DND-41 (cell line): ENCODE data around the gene PLEKHJ1.

Experiments
- ATAC-seq: fragments of 200-7000 bp; cut with Tn5 transposase; 3 replicates; pipeline ENCODE4 v1.9.1; 2021; ENCODE audit warnings: low read depth; ENCODE audit not compliant: insufficient read depth
- DNase-seq: peaks from one replicate; pipeline ENCODE4 v3.0.0-alpha.2; 2020
- H2AFZ ChIP-seq: 2 replicates; pipeline ENCODE4 v1.6.0; 2012; ENCODE audit warnings: low read depth, low read length
- H3K27ac ChIP-seq: 2 replicates; pipeline ENCODE4 v1.5.1; 2012; ENCODE audit warnings: low read length, inconsistent platforms
- H3K27me3 ChIP-seq: fragments of 200-600 bp; sonication (generic); 2 replicates; pipeline ENCODE4 v1.6.0; 2012; ENCODE audit warnings: low read length, mild to moderate bottlenecking, inconsistent platforms; ENCODE audit not compliant: insufficient read depth, poor library complexity
- H3K36me3 ChIP-seq: 2 replicates; pipeline ENCODE4 v1.5.1; 2012; ENCODE audit warnings: low read length, inconsistent platforms; ENCODE audit not compliant: insufficient read depth
- H3K4me1 ChIP-seq: 2 replicates; pipeline ENCODE4 v1.5.1; 2012; ENCODE audit warnings: mild to moderate bottlenecking, low read length; ENCODE audit not compliant: insufficient read depth
- H3K4me2 ChIP-seq: 2 replicates; pipeline ENCODE4 v1.6.0; 2012; ENCODE audit warnings: mild to moderate bottlenecking, moderate library complexity, low read length, inconsistent platforms; ENCODE audit not compliant: insufficient read depth
- H3K4me3 ChIP-seq, 2 experiments: fragments of 200-600 bp in 1 of 2; shearing (Covaris generic) in 1 of 2; 2 replicates each; pipeline ENCODE4 v1.5.1; 2012 to 2016; ENCODE audit warnings: inconsistent platforms in 2 of 2, low read length in 2 of 2, mild to moderate bottlenecking in 2 of 2, low read depth in 1 of 2, moderate library complexity in 1 of 2
- H3K79me2 ChIP-seq: 2 replicates; pipeline ENCODE4 v1.6.0; 2012; ENCODE audit warnings: low read length, inconsistent platforms; ENCODE audit not compliant: insufficient read depth
- H3K9ac ChIP-seq: 2 replicates; pipeline ENCODE4 v1.6.0; 2012; ENCODE audit warnings: low read depth, mild to moderate bottlenecking, inconsistent platforms, low read length, moderate library complexity
- H3K9me3 ChIP-seq: 2 replicates; pipeline ENCODE4 v1.5.1; 2012; ENCODE audit warnings: low read length, moderate library complexity, mild to moderate bottlenecking, inconsistent platforms; ENCODE audit not compliant: insufficient read depth, severe bottlenecking
- H4K20me1 ChIP-seq: 2 replicates; pipeline ENCODE4 v1.6.0; 2012; ENCODE audit warnings: low read length; ENCODE audit not compliant: insufficient read depth
- CTCF ChIP-seq: IDR thresholded peaks from 2 replicates; pipeline ENCODE4 v1.5.1; 2012; ENCODE audit warnings: borderline replicate concordance, low read length, moderate library complexity, mild to moderate bottlenecking; ENCODE audit not compliant: poor library complexity, severe bottlenecking; ENCODE audit errors: extremely low read depth
- EZH2 ChIP-seq: IDR thresholded peaks from 3 replicates; pipeline ENCODE4 v1.6.1; 2012; ENCODE audit warnings: borderline replicate concordance, low read depth, mild to moderate bottlenecking, moderate library complexity, low read length, inconsistent platforms; ENCODE audit not compliant: severe bottlenecking

Gene PLEKHJ1

GRCh38 chr19:2226051-2226839, 9.9 kb downstream of the PLEKHJ1 start:
- Histone ChIP-seq H3K36me3 (peaks cover 93% of the 10 kb centered on the region), H3K4me1 (no peaks in the 10 kb centered on the region), H3K79me2 (peaks cover 17% of the 10 kb centered on the region), H3K4me2 (no peak overlapping the region), H3K4me3 (no peak overlapping the region), H3K9me3 (no peaks in the 10 kb centered on the region), H3K27ac (no peak overlapping the region), H2AFZ (no peak overlapping the region), H4K20me1 (peaks cover 39% of the 10 kb centered on the region), H3K9ac (no peak overlapping the region), H3K27me3 (no peaks in the 10 kb centered on the region)
- no peak for DNase-seq
- ATAC-seq: no peak
- TF ChIP-seq CTCF (no peak), EZH2 (no peak)

DNA sequence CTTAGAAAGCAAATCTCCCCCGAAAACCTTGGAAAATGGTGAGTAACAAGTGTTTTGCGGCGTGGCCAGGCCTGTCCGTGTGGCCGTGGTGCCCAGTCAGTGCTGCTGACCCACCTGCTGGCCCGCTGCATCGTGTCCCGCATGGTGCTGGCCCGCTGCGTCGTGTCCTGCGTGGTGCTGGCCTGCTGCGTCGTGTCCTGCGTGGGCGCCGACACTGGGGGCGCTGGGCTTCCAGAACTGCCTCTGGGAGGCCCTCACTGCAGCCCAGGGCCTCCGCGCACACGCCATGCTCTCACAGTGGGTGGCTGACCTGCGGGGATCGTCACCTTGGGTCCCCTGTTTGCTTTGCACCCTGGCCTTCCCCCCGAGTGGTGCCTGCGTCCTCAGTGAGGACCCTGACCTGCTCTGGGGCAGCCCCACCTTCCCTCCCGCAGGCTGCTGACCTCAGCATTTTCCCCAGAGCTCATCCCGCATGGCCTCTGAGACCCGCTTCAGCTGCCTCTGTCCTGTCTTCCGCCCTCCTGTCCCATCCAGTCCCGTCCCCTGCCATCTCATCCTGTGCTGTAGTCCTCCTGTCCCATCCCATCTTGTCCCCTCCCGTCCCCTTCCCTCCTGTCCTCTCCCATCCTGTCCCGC, 10.6 kb downstream of the PLEKHJ1 start:
- Histone ChIP-seq H3K4me1 (no peaks in the 10 kb centered on the region), H3K27ac (no peak overlapping the region), H3K27me3 (no peaks in the 10 kb centered on the region), H3K9ac (no peak overlapping the region), H3K36me3 (peaks cover 94% of the 10 kb centered on the region), H2AFZ (no peak overlapping the region), H3K4me3 (no peak overlapping the region), H3K9me3 (no peaks in the 10 kb centered on the region), H3K79me2 (peaks cover 13% of the 10 kb centered on the region), H3K4me2 (no peak overlapping the region), H4K20me1 (peaks cover 32% of the 10 kb centered on the region)
- TF ChIP-seq EZH2 (no peak), CTCF (no peak)
- ATAC-seq (no peak), DNase-seq (no peak)

- Histone ChIP-seq H3K4me1 (no peaks in the 10 kb centered on the region), H3K79me2 (peaks cover 12% of the 10 kb centered on the region), H3K36me3 (peaks cover 95% of the 10 kb centered on the region), H3K9ac (no peak overlapping the region), H3K9me3 (no peaks in the 10 kb centered on the region), H2AFZ (no peak overlapping the region), H3K4me2 (no peak overlapping the region), H3K27ac (no peak overlapping the region), H3K4me3 (no peak overlapping the region), H3K27me3 (no peaks in the 10 kb centered on the region), H4K20me1 (peaks cover 37% of the 10 kb centered on the region)
- TF ChIP-seq CTCF (no peak), EZH2 (no peak)
- DNase-seq (no peak), ATAC-seq (no peak)
Observed at GRCh38 chr19:2224754-2225349, 11.3 kb downstream of the PLEKHJ1 start.
